ENCODE results near the gene ATF1. TPM values are rescaled to one million over a fixed set of nuclear protein-coding genes. Genes with fewer than 3 reads are reported as not detected.
"Not testable (repeated sequence)": the region's sequence is repeated elsewhere in the genome, so short reads cannot be mapped to it uniquely, and the experiment has no call there.

Gene ATF1
- total RNA-seq, 2 donors from 2014 or later, result 27.5 to 35.7 TPM

DNA sequence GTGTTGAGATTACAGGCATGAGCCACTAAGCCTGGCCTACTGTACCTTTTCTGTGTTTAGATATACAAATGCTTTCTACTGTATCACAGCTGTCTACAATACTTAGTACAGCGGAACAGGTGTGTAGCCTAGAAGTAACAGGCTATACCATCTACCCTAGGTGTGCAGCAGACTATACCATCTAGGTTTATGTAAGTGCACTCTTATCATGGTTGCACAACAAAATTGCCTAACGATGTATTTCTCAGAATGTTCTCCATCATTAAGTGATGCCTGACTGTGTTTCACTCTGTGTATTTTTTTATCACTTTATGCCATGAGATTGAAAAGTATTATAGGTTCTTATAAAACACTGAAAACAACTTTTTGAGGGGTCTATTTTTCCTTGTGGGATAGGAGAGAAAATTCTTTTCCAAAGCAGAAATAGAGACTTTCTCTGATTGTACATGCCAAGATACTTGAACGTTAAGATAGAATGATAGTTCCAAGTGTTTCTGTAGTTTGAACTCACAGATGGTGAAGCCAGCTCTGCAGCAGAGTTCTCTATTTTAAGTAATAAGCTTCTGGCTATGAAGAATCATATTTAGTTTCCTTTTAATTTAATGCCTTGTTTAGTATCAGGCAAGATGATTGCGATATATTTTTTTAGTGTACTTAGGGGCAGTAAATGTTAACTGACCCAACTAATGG, 95.9 kb downstream of the ATF1 start:
- H3K4me1 Mint-ChIP-seq, result no peaks in the 10 kb centered on the region
- no peak overlapping the region for H3K4me3 Mint-ChIP-seq
- peaks cover 17% of the 10 kb centered on the region for H3K9me3 Mint-ChIP-seq
- Histone ChIP-seq H3K4me1 (ENCODE audit: control insufficient read depth, insufficient read depth, low read length) (no peaks in the 10 kb centered on the region), H3K27ac (ENCODE audit: low read depth, low read length) (no peak overlapping the region), H3K9me3 (ENCODE audit: control insufficient read depth, low read length) (peaks cover 7% of the 10 kb centered on the region), H3K9ac (ENCODE audit: extremely low read depth, low read length, poor library complexity, severe bottlenecking) (no peak overlapping the region), H3K27me3 (ENCODE audit: control insufficient read depth, insufficient read depth, low read length, poor library complexity, severe bottlenecking) (no peaks in the 10 kb centered on the region), H3K4me3 (ENCODE audit: low read length) (no peak overlapping the region), H3K36me3 (ENCODE audit: control insufficient read depth, insufficient read depth, low read length) (no peaks in the 10 kb centered on the region)
- 82 to 100% methylated on average over 3 to 4 of the region's 4 CpGs for WGBS, 2 experiments (ENCODE audit: insufficient coverage in 1 of 2, insufficient read length in 1 of 2)
- no peak overlapping the region for H3K27ac Mint-ChIP-seq
- no peak for DNase-seq
- TF ChIP-seq, protein P1, sequence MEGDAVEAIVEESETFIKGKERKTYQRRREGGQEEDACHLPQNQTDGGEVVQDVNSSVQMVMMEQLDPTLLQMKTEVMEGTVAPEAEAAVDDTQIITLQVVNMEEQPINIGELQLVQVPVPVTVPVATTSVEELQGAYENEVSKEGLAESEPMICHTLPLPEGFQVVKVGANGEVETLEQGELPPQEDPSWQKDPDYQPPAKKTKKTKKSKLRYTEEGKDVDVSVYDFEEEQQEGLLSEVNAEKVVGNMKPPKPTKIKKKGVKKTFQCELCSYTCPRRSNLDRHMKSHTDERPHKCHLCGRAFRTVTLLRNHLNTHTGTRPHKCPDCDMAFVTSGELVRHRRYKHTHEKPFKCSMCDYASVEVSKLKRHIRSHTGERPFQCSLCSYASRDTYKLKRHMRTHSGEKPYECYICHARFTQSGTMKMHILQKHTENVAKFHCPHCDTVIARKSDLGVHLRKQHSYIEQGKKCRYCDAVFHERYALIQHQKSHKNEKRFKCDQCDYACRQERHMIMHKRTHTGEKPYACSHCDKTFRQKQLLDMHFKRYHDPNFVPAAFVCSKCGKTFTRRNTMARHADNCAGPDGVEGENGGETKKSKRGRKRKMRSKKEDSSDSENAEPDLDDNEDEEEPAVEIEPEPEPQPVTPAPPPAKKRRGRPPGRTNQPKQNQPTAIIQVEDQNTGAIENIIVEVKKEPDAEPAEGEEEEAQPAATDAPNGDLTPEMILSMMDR (conservative IDR thresholded peaks at IDR 0.05), result no peak
- no peaks in the 10 kb centered on the region for H3K36me3 Mint-ChIP-seq (ENCODE audit: low read depth)
- no peaks in the 10 kb centered on the region for H3K27me3 Mint-ChIP-seq (ENCODE audit: insufficient read depth)

DNA sequence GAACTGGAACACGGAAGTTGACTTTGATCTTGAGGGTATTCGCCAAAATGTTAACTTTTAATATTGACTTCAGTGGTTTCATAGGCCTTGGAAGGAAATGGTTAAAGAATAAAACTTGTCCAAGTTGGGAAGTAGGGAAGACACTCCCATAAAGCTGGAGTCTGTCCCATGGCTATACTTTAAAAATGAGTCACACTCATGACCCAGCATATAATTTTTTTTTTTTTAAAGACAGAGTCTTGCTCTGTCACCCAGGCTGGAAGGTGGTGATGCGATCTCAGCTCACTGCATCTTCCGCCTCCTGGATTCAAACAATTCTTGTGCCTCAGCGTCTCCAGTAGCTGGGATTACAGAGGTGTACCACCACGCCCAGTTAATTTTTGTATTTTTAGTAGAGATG, 98.4 kb downstream of the ATF1 start:
- Mint-ChIP-seq H3K9me3 (peaks cover 26% of the 10 kb centered on the region), H3K36me3 (ENCODE audit: low read depth) (peaks cover 8% of the 10 kb centered on the region), H3K4me3 (no peak overlapping the region), H3K27ac (no peak overlapping the region), H3K27me3 (ENCODE audit: insufficient read depth) (no peaks in the 10 kb centered on the region), H3K4me1 (peaks cover 5% of the 10 kb centered on the region)
- Histone ChIP-seq H3K4me3 (ENCODE audit: low read length) (no peak overlapping the region), H3K27me3 (ENCODE audit: control insufficient read depth, insufficient read depth, low read length, poor library complexity, severe bottlenecking) (no peaks in the 10 kb centered on the region), H3K9ac (ENCODE audit: extremely low read depth, low read length, poor library complexity, severe bottlenecking) (no peak overlapping the region), H3K27ac (ENCODE audit: low read depth, low read length) (no peak overlapping the region), H3K36me3 (ENCODE audit: control insufficient read depth, insufficient read depth, low read length) (no peaks in the 10 kb centered on the region), H3K9me3 (ENCODE audit: control insufficient read depth, low read length) (peaks cover 23% of the 10 kb centered on the region), H3K4me1 (ENCODE audit: control insufficient read depth, insufficient read depth, low read length) (no peaks in the 10 kb centered on the region)
- TF ChIP-seq, protein P1 (conservative IDR thresholded peaks at IDR 0.05), result no peak
- no peak for DNase-seq
- 97 to 98% methylated on average over 4 to 6 of the region's 6 CpGs for WGBS, 2 experiments (ENCODE audit: insufficient coverage in 1 of 2, insufficient read length in 1 of 2)

DNA sequence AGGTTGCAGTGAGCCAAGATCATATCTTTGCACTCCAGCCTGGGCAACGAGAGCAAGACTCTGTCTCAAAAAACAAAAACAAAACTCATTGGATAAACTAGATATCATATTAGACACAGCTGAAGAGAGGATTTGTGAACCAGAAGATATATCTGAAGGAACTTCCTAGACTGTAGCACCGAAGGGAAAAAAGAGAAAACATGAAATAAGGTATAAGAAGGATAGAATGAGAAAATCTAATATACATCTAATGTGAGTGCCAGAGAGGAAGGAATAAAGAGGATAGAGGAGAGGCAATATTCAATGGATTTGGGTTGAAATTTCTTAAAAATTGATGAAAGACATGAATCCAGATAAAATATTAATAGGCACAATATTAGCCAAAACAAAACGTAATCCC, 101.4 kb downstream of the ATF1 start:
- peaks cover 1% of the 10 kb centered on the region for H3K27me3 Mint-ChIP-seq (ENCODE audit: insufficient read depth)
- no peaks in the 10 kb centered on the region for H3K36me3 ChIP-seq (ENCODE audit: control insufficient read depth, insufficient read depth, low read length)
- no peak overlapping the region for H3K27ac Mint-ChIP-seq
- H3K36me3 Mint-ChIP-seq (ENCODE audit: low read depth), result peaks cover 8% of the 10 kb centered on the region
- no peaks in the 10 kb centered on the region for H3K27me3 ChIP-seq (ENCODE audit: control insufficient read depth, insufficient read depth, low read length, poor library complexity, severe bottlenecking)
- peaks cover 5% of the 10 kb centered on the region for H3K4me1 Mint-ChIP-seq
- H3K4me1 ChIP-seq (ENCODE audit: control insufficient read depth, insufficient read depth, low read length), result no peaks in the 10 kb centered on the region
- peaks cover 35% of the 10 kb centered on the region for H3K9me3 Mint-ChIP-seq
- H3K9me3 ChIP-seq (ENCODE audit: control insufficient read depth, low read length), result peaks cover 28% of the 10 kb centered on the region
- peak overlapping the region; percentile 34 for H3K4me3 ChIP-seq (ENCODE audit: low read length)
- 50 to 100% methylated on average over 1 of the region's 3 CpGs for WGBS, 2 experiments (ENCODE audit: insufficient coverage in 1 of 2, insufficient read length in 1 of 2)
- TF ChIP-seq, protein P1 (conservative IDR thresholded peaks at IDR 0.05), result no peak
- no peak overlapping the region for H3K9ac ChIP-seq (ENCODE audit: extremely low read depth, low read length, poor library complexity, severe bottlenecking)
- H3K27ac ChIP-seq (ENCODE audit: low read depth, low read length), result no peak overlapping the region
- no peak overlapping the region for H3K4me3 Mint-ChIP-seq
- DNase-seq, result no peak

DNA sequence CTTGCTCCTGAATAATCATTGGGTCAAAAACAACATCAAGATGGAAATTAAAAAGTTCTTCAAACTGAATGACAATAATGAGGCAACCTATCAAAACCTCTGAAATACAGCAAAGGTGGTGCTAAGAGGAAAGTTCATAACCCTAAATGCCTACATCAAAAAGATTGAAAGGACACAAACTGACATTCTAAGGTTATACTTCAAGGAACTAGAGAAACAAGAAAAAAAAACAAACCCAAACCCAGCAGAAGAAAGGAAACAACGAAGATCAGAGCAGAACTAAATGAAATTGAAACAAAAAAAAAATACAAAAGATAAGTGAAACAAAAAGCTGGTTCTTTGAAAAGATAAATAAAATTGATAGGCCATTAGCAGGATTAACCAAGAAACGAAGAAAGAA, 105.0 kb downstream of the ATF1 start:
- H3K9ac ChIP-seq (ENCODE audit: extremely low read depth, low read length, poor library complexity, severe bottlenecking); H3K27ac Mint-ChIP-seq; H3K4me1 ChIP-seq (ENCODE audit: control insufficient read depth, insufficient read depth, low read length); H3K27me3 Mint-ChIP-seq (ENCODE audit: insufficient read depth); H3K27ac ChIP-seq (ENCODE audit: low read depth, low read length); H3K27me3 ChIP-seq (ENCODE audit: control insufficient read depth, insufficient read depth, low read length, poor library complexity, severe bottlenecking); DNase-seq; H3K36me3 Mint-ChIP-seq (ENCODE audit: low read depth); H3K4me1 Mint-ChIP-seq; H3K36me3 ChIP-seq (ENCODE audit: control insufficient read depth, insufficient read depth, low read length); H3K4me3 Mint-ChIP-seq: not testable (repeated sequence)
- Histone ChIP-seq H3K9me3 (ENCODE audit: control insufficient read depth, low read length) (peaks cover 28% of the 10 kb centered on the region), H3K4me3 (ENCODE audit: low read length) (peak overlapping the region; percentile 29)
- peaks cover 55% of the 10 kb centered on the region for H3K9me3 Mint-ChIP-seq
- 80% methylated on average over 2 of the region's 2 CpGs; no CpG with 5 or more reads in 1 of the 2 experiments for WGBS, 2 experiments (ENCODE audit: insufficient coverage in 1 of 2, insufficient read length in 1 of 2)

All from endodermal cell (in vitro differentiated cells).